ENCODE results near the gene SMYD3.

SMYD3 gene

GRCh38 chr1:246506367-246506673 is 759 bp downstream of the SMYD3 start:
- Histone ChIP-seq H3K9me3 (ENCODE audit: control insufficient read depth in 2 of 2, low read length in 2 of 2) (no peaks in the 10 kb centered on the region), H3K4me1 (ENCODE audit: control insufficient read depth in 2 of 2, insufficient read depth in 2 of 2, low read length in 2 of 2) (peaks cover 0 to 16% of the 10 kb centered on the region in 2 donors), H3K27ac (ENCODE audit: low read depth in 2 of 2, low read length in 2 of 2) (no peak overlapping the region), H3K4me3 (ENCODE audit: low read length in 2 of 2) (peak overlapping the region; percentile 79 to 95), H3K27me3 (ENCODE audit: control insufficient read depth in 2 of 2, insufficient read depth in 2 of 2, low read length in 2 of 2) (no peaks in the 10 kb centered on the region), H3K9ac (ENCODE audit: low read depth in 1 of 2, low read length in 2 of 2) (peak overlapping the region in 1 of 2 donors; percentile 70), H3K36me3 (ENCODE audit: control insufficient read depth in 2 of 2, insufficient read depth in 2 of 2, low read length in 2 of 2) (no peaks in the 10 kb centered on the region)

GRCh38 chr1:246503341-246503740 is 3.7 kb downstream of the SMYD3 start:
- Histone ChIP-seq H3K27me3 (ENCODE audit: control insufficient read depth in 2 of 2, insufficient read depth in 2 of 2, low read length in 2 of 2) (no peaks in the 10 kb centered on the region), H3K4me1 (ENCODE audit: control insufficient read depth in 2 of 2, insufficient read depth in 2 of 2, low read length in 2 of 2) (peaks cover 0 to 16% of the 10 kb centered on the region in 2 donors), H3K9me3 (ENCODE audit: control insufficient read depth in 2 of 2, low read length in 2 of 2) (no peaks in the 10 kb centered on the region), H3K36me3 (ENCODE audit: control insufficient read depth in 2 of 2, insufficient read depth in 2 of 2, low read length in 2 of 2) (no peaks in the 10 kb centered on the region), H3K4me3 (ENCODE audit: low read length in 2 of 2) (no peak overlapping the region), H3K27ac (ENCODE audit: low read depth in 2 of 2, low read length in 2 of 2) (no peak overlapping the region), H3K9ac (ENCODE audit: low read depth in 1 of 2, low read length in 2 of 2) (no peak overlapping the region)

- Histone ChIP-seq H3K4me3 (ENCODE audit: low read length in 2 of 2) (no peak overlapping the region), H3K4me1 (ENCODE audit: control insufficient read depth in 2 of 2, insufficient read depth in 2 of 2, low read length in 2 of 2) (no peaks in the 10 kb centered on the region), H3K27ac (ENCODE audit: low read depth in 2 of 2, low read length in 2 of 2) (no peak overlapping the region), H3K27me3 (ENCODE audit: control insufficient read depth in 2 of 2, insufficient read depth in 2 of 2, low read length in 2 of 2) (no peaks in the 10 kb centered on the region), H3K9ac (ENCODE audit: low read depth in 1 of 2, low read length in 2 of 2) (no peak overlapping the region), H3K9me3 (ENCODE audit: control insufficient read depth in 2 of 2, low read length in 2 of 2) (no peaks in the 10 kb centered on the region), H3K36me3 (ENCODE audit: control insufficient read depth in 2 of 2, insufficient read depth in 2 of 2, low read length in 2 of 2) (no peaks in the 10 kb centered on the region)
Measured at GRCh38 chr1:246497331-246497915, 9.7 kb downstream of the SMYD3 start.

GRCh38 chr1:246492611-246493245 is 14.4 kb downstream of the SMYD3 start:
- Histone ChIP-seq H3K4me1 (ENCODE audit: control insufficient read depth in 2 of 2, insufficient read depth in 2 of 2, low read length in 2 of 2) (no peaks in the 10 kb centered on the region), H3K27me3 (ENCODE audit: control insufficient read depth in 2 of 2, insufficient read depth in 2 of 2, low read length in 2 of 2) (no peaks in the 10 kb centered on the region), H3K9me3 (ENCODE audit: control insufficient read depth in 2 of 2, low read length in 2 of 2) (no peaks in the 10 kb centered on the region), H3K27ac (ENCODE audit: low read depth in 2 of 2, low read length in 2 of 2) (no peak overlapping the region), H3K4me3 (ENCODE audit: low read length in 2 of 2) (no peak overlapping the region), H3K36me3 (ENCODE audit: control insufficient read depth in 2 of 2, insufficient read depth in 2 of 2, low read length in 2 of 2) (no peaks in the 10 kb centered on the region), H3K9ac (ENCODE audit: low read depth in 1 of 2, low read length in 2 of 2) (no peak overlapping the region)

DNA sequence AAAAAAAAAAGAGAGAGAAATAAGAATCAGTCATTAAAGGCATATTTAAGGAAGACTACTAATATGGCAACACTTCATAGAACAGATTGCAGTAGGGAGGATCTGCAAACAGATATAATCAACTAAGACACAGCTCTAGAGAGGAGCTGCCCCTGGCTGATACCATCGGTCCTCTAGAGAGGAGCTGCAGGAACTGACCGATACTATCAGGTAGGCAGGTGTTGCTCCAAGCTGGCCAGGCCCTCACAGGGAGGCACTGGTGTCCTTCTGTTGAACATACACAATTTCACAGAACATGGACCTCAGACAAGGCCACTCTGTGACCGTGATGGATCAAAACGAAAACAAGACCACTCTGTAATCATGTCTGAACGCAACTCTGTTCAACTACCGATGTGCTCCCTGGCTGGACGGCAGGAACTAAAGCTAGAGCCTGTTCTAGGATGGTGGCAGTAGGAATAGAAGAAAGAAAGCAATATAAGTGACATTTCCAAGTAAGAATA is 15.5 kb downstream of the SMYD3 start:
- no peaks in the 10 kb centered on the region for H3K27me3 ChIP-seq (ENCODE audit: control insufficient read depth in 2 of 2, insufficient read depth in 2 of 2, low read length in 2 of 2)
- H3K36me3 ChIP-seq (ENCODE audit: control insufficient read depth in 2 of 2, insufficient read depth in 2 of 2, low read length in 2 of 2), result no peaks in the 10 kb centered on the region
- no peak overlapping the region for H3K9ac ChIP-seq (ENCODE audit: low read depth in 1 of 2, low read length in 2 of 2)
- H3K4me3 ChIP-seq (ENCODE audit: low read length in 2 of 2), result no peak overlapping the region
- no peaks in the 10 kb centered on the region for H3K9me3 ChIP-seq (ENCODE audit: control insufficient read depth in 2 of 2, low read length in 2 of 2)
- H3K4me1 ChIP-seq (ENCODE audit: control insufficient read depth in 2 of 2, insufficient read depth in 2 of 2, low read length in 2 of 2), result no peaks in the 10 kb centered on the region
- H3K27ac ChIP-seq (ENCODE audit: low read depth in 2 of 2, low read length in 2 of 2), result no peak overlapping the region

DNA sequence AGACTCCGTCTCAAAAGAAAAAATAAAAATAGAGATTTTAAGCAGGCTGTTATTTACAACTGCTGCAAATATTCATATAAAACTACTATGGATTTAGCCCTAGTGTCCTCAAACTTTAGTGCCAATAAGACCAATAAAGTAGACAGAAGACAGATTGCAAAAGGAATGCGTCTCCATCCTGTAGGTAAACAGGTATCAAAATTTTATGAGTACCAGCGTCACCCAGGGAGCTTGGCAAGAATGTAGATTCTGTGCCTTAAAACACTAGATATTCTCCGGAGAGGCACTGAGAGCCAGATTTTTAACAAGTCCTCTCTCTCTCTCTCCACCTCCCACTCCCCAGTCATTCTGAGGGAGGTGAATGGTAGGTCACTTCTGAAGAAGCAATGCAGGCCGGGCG is 18.4 kb downstream of the SMYD3 start:
- H3K9ac ChIP-seq (ENCODE audit: low read depth in 1 of 2, low read length in 2 of 2), result no peak overlapping the region
- no peaks in the 10 kb centered on the region for H3K27me3 ChIP-seq (ENCODE audit: control insufficient read depth in 2 of 2, insufficient read depth in 2 of 2, low read length in 2 of 2)
- H3K4me3 ChIP-seq (ENCODE audit: low read length in 2 of 2), result no peak overlapping the region
- no peaks in the 10 kb centered on the region for H3K36me3 ChIP-seq (ENCODE audit: control insufficient read depth in 2 of 2, insufficient read depth in 2 of 2, low read length in 2 of 2)
- H3K9me3 ChIP-seq (ENCODE audit: control insufficient read depth in 2 of 2, low read length in 2 of 2), result no peaks in the 10 kb centered on the region
- no peak overlapping the region for H3K27ac ChIP-seq (ENCODE audit: low read depth in 2 of 2, low read length in 2 of 2)
- no peaks in the 10 kb centered on the region for H3K4me1 ChIP-seq (ENCODE audit: control insufficient read depth in 2 of 2, insufficient read depth in 2 of 2, low read length in 2 of 2)

DNA sequence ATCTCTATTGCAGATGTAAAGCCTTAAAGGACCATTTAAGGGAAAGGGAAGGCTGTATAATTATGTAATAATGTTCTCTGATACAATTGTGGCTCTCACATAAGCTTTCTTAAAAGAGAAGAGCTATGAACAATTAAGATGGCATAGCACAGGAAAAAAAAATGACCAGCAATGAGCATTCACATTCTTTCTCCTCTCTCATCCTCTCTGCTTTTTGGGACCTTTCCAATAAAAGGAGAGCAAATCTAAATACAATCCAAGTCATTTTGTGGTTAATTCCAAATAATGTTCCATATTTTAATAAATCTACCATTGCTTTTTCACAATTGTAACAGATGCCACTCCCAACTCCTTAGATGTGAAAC is 23.5 kb downstream of the SMYD3 start:
- Histone ChIP-seq H3K9me3 (ENCODE audit: control insufficient read depth in 2 of 2, low read length in 2 of 2) (no peaks in the 10 kb centered on the region), H3K4me3 (ENCODE audit: low read length in 2 of 2) (no peak overlapping the region), H3K36me3 (ENCODE audit: control insufficient read depth in 2 of 2, insufficient read depth in 2 of 2, low read length in 2 of 2) (no peaks in the 10 kb centered on the region), H3K9ac (ENCODE audit: low read depth in 1 of 2, low read length in 2 of 2) (no peak overlapping the region), H3K27ac (ENCODE audit: low read depth in 2 of 2, low read length in 2 of 2) (no peak overlapping the region), H3K4me1 (ENCODE audit: control insufficient read depth in 2 of 2, insufficient read depth in 2 of 2, low read length in 2 of 2) (no peaks in the 10 kb centered on the region), H3K27me3 (ENCODE audit: control insufficient read depth in 2 of 2, insufficient read depth in 2 of 2, low read length in 2 of 2) (no peaks in the 10 kb centered on the region)

DNA sequence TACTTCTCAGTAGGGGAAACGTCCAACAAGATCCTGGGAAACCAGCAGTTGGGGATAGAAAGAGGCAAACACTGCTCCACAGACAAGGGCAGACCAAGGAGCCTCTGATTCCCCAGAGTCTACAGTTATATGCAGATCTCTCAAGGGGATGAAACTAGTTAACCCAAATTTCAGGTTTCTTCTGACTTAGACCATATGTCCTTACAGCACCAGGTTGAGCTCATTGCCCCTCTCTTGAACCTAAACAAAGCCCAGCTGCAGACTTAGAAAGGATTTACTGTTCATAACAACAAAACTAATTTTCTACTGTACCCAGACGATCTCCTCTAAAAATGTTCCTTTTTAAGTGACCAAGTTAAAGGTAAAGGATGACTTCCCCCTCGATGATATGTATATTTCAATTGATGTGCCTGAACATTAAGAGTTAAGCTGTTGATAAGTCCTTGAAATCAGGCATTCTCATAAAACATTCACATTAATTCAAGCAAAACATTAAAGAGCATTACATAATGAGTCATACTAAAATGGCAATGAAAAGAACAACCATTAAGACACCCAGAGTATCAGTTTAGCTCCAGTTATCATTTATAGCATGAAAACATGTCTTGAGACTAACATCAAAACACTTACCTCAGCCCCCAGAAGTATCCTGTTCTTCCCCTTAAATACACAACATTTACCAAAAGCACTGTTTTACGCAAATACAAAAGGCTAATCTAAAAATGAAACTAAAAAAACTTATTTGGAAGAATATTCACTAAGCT is 24.1 kb downstream of the SMYD3 start:
- Histone ChIP-seq H3K9ac (ENCODE audit: low read depth in 1 of 2, low read length in 2 of 2) (peak overlapping the region in 1 of 2 donors; percentile 6), H3K27me3 (ENCODE audit: control insufficient read depth in 2 of 2, insufficient read depth in 2 of 2, low read length in 2 of 2) (no peaks in the 10 kb centered on the region), H3K27ac (ENCODE audit: low read depth in 2 of 2, low read length in 2 of 2) (no peak overlapping the region), H3K9me3 (ENCODE audit: control insufficient read depth in 2 of 2, low read length in 2 of 2) (no peaks in the 10 kb centered on the region), H3K4me3 (ENCODE audit: low read length in 2 of 2) (peak overlapping the region in 1 of 2 donors; percentile 12), H3K4me1 (ENCODE audit: control insufficient read depth in 2 of 2, insufficient read depth in 2 of 2, low read length in 2 of 2) (no peaks in the 10 kb centered on the region), H3K36me3 (ENCODE audit: control insufficient read depth in 2 of 2, insufficient read depth in 2 of 2, low read length in 2 of 2) (no peaks in the 10 kb centered on the region)

DNA sequence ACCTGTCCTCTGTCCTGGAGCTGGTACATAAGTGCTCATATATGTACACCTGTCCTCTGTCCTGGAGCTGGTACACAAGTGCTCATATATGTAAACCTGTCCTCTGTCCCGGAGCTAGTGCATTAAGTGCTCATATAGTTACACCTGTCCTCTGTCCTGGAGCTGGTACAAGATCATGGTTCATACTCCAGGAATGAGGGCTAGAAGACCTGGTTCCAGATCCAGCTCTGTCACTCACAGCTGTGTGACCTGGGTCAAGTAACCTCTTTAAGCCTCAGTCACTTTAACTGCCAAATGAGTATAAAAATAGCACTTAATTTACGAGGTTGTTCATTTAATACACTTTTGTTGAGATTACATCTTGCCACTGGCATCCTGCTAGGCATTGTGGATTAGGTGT is 28.0 kb downstream of the SMYD3 start:
- no peaks in the 10 kb centered on the region for H3K9me3 ChIP-seq (ENCODE audit: control insufficient read depth in 2 of 2, low read length in 2 of 2)
- no peak overlapping the region for H3K9ac ChIP-seq (ENCODE audit: low read depth in 1 of 2, low read length in 2 of 2)
- H3K27me3 ChIP-seq (ENCODE audit: control insufficient read depth in 2 of 2, insufficient read depth in 2 of 2, low read length in 2 of 2), result no peaks in the 10 kb centered on the region
- no peak overlapping the region for H3K4me3 ChIP-seq (ENCODE audit: low read length in 2 of 2)
- no peaks in the 10 kb centered on the region for H3K4me1 ChIP-seq (ENCODE audit: control insufficient read depth in 2 of 2, insufficient read depth in 2 of 2, low read length in 2 of 2)
- H3K36me3 ChIP-seq (ENCODE audit: control insufficient read depth in 2 of 2, insufficient read depth in 2 of 2, low read length in 2 of 2), result no peaks in the 10 kb centered on the region
- no peak overlapping the region for H3K27ac ChIP-seq (ENCODE audit: low read depth in 2 of 2, low read length in 2 of 2)

DNA sequence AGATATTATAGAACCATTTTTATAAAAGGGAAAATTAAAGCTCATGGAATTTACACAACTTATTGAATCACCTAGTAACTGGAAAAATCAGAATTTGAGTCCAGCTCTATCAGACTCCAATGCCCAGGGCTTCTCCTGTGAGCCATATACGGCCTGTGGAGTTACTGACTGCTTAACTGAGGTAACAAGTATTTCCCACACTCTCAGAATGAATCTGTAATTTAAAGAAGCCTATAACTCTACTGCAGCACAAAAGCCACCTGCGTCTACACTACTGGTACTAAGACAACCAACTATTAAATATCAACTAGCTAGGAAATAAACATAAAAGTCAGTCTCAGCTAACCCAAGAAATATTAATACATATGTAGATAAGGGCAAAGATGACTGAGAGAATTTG is 29.4 kb downstream of the SMYD3 start:
- Histone ChIP-seq H3K9me3 (ENCODE audit: control insufficient read depth in 2 of 2, low read length in 2 of 2) (no peaks in the 10 kb centered on the region), H3K9ac (ENCODE audit: low read depth in 1 of 2, low read length in 2 of 2) (no peak overlapping the region), H3K27me3 (ENCODE audit: control insufficient read depth in 2 of 2, insufficient read depth in 2 of 2, low read length in 2 of 2) (no peaks in the 10 kb centered on the region), H3K4me1 (ENCODE audit: control insufficient read depth in 2 of 2, insufficient read depth in 2 of 2, low read length in 2 of 2) (no peaks in the 10 kb centered on the region), H3K4me3 (ENCODE audit: low read length in 2 of 2) (no peak overlapping the region), H3K27ac (ENCODE audit: low read depth in 2 of 2, low read length in 2 of 2) (no peak overlapping the region), H3K36me3 (ENCODE audit: control insufficient read depth in 2 of 2, insufficient read depth in 2 of 2, low read length in 2 of 2) (no peaks in the 10 kb centered on the region)

Measured in mucosa of rectum (tissue), 2 donors.